DMS153 treated with DMSO at 0.1 percent for 48 hours (cell line): ENCODE results near the gene CKMT2.

Experiments
- DNase-seq: peaks from one replicate; lab custom pipeline; 2025; ENCODE audit not compliant: unreplicated experiment; lab: John Stamatoyannopoulos, UW

Gene CKMT2

GRCh38 chr5:81233080-81233634 lies at the start of gene CKMT2:
TSS of gene CKMT2 (plus strand) at chr5:81233322. CDS start at chr5:81251133, 17,811 bp downstream.
- no peak for DNase-seq

- no peak for DNase-seq
These were observed 49.0 kb upstream of the CKMT2 start for GRCh38 chr5:81183811-81184748.

- DNase-seq = no peak
These were observed 48.4 kb upstream of the CKMT2 start for GRCh38 chr5:81184749-81185110.

GRCh38 chr5:81187885-81188284 lies 45.2 kb upstream of the CKMT2 start:
- DNase-seq = peak; percentile 3

- DNase-seq = no peak
These were observed 44.2 kb upstream of the CKMT2 start for GRCh38 chr5:81188962-81189361.

- DNase-seq = no peak
These were observed 43.1 kb upstream of the CKMT2 start for GRCh38 chr5:81189875-81190498.

GRCh38 chr5:81191726-81192372 lies 41.3 kb upstream of the CKMT2 start:
- DNase-seq = no peak

- DNase-seq = no peak
These were observed 40.8 kb upstream of the CKMT2 start for GRCh38 chr5:81192373-81192750.

GRCh38 chr5:81194633-81195334 lies 38.3 kb upstream of the CKMT2 start:
- peak; percentile 7 for DNase-seq

GRCh38 chr5:81195335-81195929 lies 37.7 kb upstream of the CKMT2 start:
- no peak for DNase-seq

GRCh38 chr5:81202655-81203054 lies 30.5 kb upstream of the CKMT2 start:
- DNase-seq = no peak

- DNase-seq = no peak
These were observed 29.4 kb upstream of the CKMT2 start for GRCh38 chr5:81203729-81204128.

GRCh38 chr5:81204205-81204604 lies 28.9 kb upstream of the CKMT2 start:
- no peak for DNase-seq

- DNase-seq = no peak
These were observed 28.1 kb upstream of the CKMT2 start for GRCh38 chr5:81205058-81205457.

- DNase-seq = no peak
These were observed 26.1 kb upstream of the CKMT2 start for GRCh38 chr5:81207009-81207408.

- no peak for DNase-seq
These were observed 24.2 kb upstream of the CKMT2 start for GRCh38 chr5:81208904-81209303.

- DNase-seq = no peak
These were observed 23.7 kb upstream of the CKMT2 start for GRCh38 chr5:81209386-81209785.

GRCh38 chr5:81209869-81210493 lies 23.1 kb upstream of the CKMT2 start:
- DNase-seq = no peak

GRCh38 chr5:81212211-81212751 lies 20.8 kb upstream of the CKMT2 start:
- no peak for DNase-seq

GRCh38 chr5:81213070-81213469 lies 20.1 kb upstream of the CKMT2 start:
- no peak for DNase-seq
